ENCODE results near the gene BCAS4.

Gene BCAS4

GRCh38 chr20:50756447-50756846 lies 38.4 kb upstream of the BCAS4 start:
- no peaks in the 10 kb centered on the region for H3K4me1 ChIP-seq (ENCODE audit: control insufficient read depth, insufficient read depth, low read length)
- H3K9me3 ChIP-seq (ENCODE audit: control insufficient read depth, insufficient read depth, low read depth, low read length): no peaks in the 10 kb centered on the region
- CTCF ChIA-PET: interaction anchor here (0.6 to 1.5 kb wide), 5 partner anchors 12 to 252 kb away, joined by 3 to 7 read pairs (median 3); no protein-coding TSS in a partner anchor
- H3K36me3 ChIP-seq (ENCODE audit: control insufficient read depth in 2 of 2, insufficient read depth in 1 of 2, low read length in 2 of 2): no peaks in the 10 kb centered on the region; a peak in 1 of 3 replicates
- no peak overlapping the region for H3K4me3 ChIP-seq (ENCODE audit: low read depth, low read length)
- TF ChIP-seq KLF7 (tag by site-specific recombination; IDR thresholded peaks at IDR 0.05; ENCODE audit: borderline replicate concordance) (no peak), PRDM10 (tag by site-specific recombination; IDR thresholded peaks at IDR 0.05) (peak; percentile 65), WT1 (tag by site-specific recombination; IDR thresholded peaks at IDR 0.05) (no peak)
- POLR2A ChIA-PET: no interaction called here
- no peak overlapping the region for H3K27ac ChIP-seq (ENCODE audit: extremely low read depth, low read depth, low read length)

- no peaks in the 10 kb centered on the region for H3K36me3 ChIP-seq (ENCODE audit: control insufficient read depth in 2 of 2, insufficient read depth in 1 of 2, low read length in 2 of 2)
- no peak for TF ChIP-seq ZNF148 (tag by site-specific recombination; IDR thresholded peaks at IDR 0.05; ENCODE audit: borderline replicate concordance)
- no peaks in the 10 kb centered on the region for H3K9me3 ChIP-seq (ENCODE audit: control insufficient read depth, insufficient read depth, low read depth, low read length)
- ChIA-PET CTCF (no interaction called here), POLR2A (no interaction called here)
- H3K4me3 ChIP-seq (ENCODE audit: low read depth, low read length): no peak overlapping the region
- no peak overlapping the region for H3K27ac ChIP-seq (ENCODE audit: extremely low read depth, low read depth, low read length)
- no peaks in the 10 kb centered on the region for H3K4me1 ChIP-seq (ENCODE audit: control insufficient read depth, insufficient read depth, low read length)
These were observed 36.4 kb upstream of the BCAS4 start for GRCh38 chr20:50758469-50758868.

GRCh38 chr20:50758992-50759391 lies 35.9 kb upstream of the BCAS4 start:
- ChIA-PET POLR2A (no interaction called here), CTCF (no interaction called here)
- Histone ChIP-seq H3K36me3 (ENCODE audit: control insufficient read depth in 2 of 2, insufficient read depth in 1 of 2, low read length in 2 of 2) (no peaks in the 10 kb centered on the region), H3K4me1 (ENCODE audit: control insufficient read depth, insufficient read depth, low read length) (no peaks in the 10 kb centered on the region), H3K27ac (ENCODE audit: extremely low read depth, low read depth, low read length) (no peak overlapping the region), H3K4me3 (ENCODE audit: low read depth, low read length) (no peak overlapping the region), H3K9me3 (ENCODE audit: control insufficient read depth, insufficient read depth, low read depth, low read length) (no peaks in the 10 kb centered on the region)
- TF ChIP-seq ZNF335 (tag by site-specific recombination; conservative IDR thresholded peaks at IDR 0.05): 0 out of 2 replicates have a peak, but pooled peaks have one; percentile 35
- TF ChIP-seq ZSCAN5A (tag by site-specific recombination; IDR thresholded peaks at IDR 0.05): no peak

GRCh38 chr20:50759678-50760077 lies 35.2 kb upstream of the BCAS4 start:
- POLR2A ChIA-PET: no interaction called here
- Histone ChIP-seq H3K4me3 (ENCODE audit: low read depth, low read length) (no peak overlapping the region), H3K27ac (ENCODE audit: extremely low read depth, low read depth, low read length) (no peak overlapping the region), H3K36me3 (ENCODE audit: control insufficient read depth in 2 of 2, insufficient read depth in 1 of 2, low read length in 2 of 2) (no peaks in the 10 kb centered on the region), H3K9me3 (ENCODE audit: control insufficient read depth, insufficient read depth, low read depth, low read length) (no peaks in the 10 kb centered on the region), H3K4me1 (ENCODE audit: control insufficient read depth, insufficient read depth, low read length) (no peaks in the 10 kb centered on the region)
- CTCF ChIA-PET: no interaction called here
- TF ChIP-seq MZF1 (tag by site-specific recombination; IDR thresholded peaks at IDR 0.05; ENCODE audit: borderline replicate concordance): no peak
- no peak for TF ChIP-seq ZNF423 (tag by site-specific recombination; IDR thresholded peaks at IDR 0.05)
- no peak for TF ChIP-seq ZNF585B (tag by site-specific recombination; IDR thresholded peaks at IDR 0.05)
- TF ChIP-seq ZNF223 (tag by site-specific recombination; IDR thresholded peaks at IDR 0.05): no peak
- no peak for TF ChIP-seq ZNF362 (tag by site-specific recombination; IDR thresholded peaks at IDR 0.05)
- no peak for TF ChIP-seq ZNF26 (tag by site-specific recombination; IDR thresholded peaks at IDR 0.05)
